Right lung (tissue), 5 donors: Measurements from ENCODE around the gene COL4A1. TPM values are rescaled to one million over a fixed set of nuclear protein-coding genes. Genes with fewer than 3 reads are reported as not detected.
A peak's percentile ranks its signal among the peaks of the same experiment; 100 is the strongest.

ENCODE experiments used
- DNase-seq, 2 donors: peaks; one replicate each; pipeline ENCODE4 v3.0.0-alpha.2; 2013
- polyA plus RNA-seq, 5 donors: library from polyadenylated mRNA; unstranded; fragments of 120-200 nt; gene quantifications; one replicate each; pipeline versions ENCODE4 v1.2.1 to v1.2.3, GENCODE V29; 2013; ENCODE audit warnings: inconsistent platforms in 1 of 5, low replicate concordance in 1 of 5; ENCODE audit not compliant: insufficient read length in 5 of 5, insufficient read depth in 1 of 5

COL4A1 gene
- polyA plus RNA-seq, 5 donors: 448 to 601 (median 476) TPM

DNA sequence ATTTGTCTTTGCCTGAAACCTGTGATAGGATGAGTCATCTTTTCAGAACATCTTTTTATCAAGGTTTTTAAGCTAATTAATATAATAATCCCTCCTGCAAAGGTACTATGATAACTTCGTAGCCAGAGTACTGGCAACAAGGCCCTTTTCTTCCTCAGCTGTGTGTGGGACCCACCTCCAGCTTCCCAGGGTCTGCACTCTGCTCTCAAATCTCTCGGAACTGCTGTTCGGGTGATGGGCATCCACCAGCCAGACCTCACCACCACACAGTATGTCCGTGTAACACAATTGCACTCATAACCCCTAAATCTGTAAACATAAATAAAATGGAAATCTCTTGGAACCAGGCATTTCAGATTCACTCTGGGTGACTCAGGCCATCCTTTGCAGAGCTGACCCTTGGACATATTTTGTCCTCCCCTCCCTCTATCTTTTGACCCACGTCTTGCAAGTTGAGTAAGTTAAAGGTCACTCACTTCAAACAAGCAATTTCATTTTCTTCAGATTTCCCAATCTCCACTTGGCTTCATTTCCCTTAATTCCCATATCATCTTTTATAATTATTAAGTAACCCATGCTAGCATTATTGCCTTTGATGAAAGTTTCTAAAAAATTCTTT lies 29.5 kb downstream of the COL4A1 start:
- no peak for DNase-seq

DNA sequence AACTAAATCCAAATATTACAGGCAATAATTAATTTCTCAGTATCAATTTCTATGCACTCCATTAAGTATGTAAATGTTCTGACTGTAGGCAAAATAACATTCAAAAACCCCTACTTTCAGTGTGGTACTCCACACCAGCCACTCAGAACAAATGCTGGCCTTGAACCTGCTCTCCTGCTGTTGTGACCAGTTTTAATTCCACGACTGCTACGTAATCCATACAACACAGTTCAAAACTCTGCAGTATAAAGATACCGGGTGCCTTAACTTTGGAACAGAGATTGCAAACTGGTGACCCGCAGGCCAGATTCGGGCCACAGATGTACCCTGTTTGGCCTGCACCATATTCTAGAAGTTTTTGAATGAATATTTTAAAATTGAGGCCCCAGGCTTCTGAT lies 30.4 kb downstream of the COL4A1 start:
- no peak for DNase-seq

DNA sequence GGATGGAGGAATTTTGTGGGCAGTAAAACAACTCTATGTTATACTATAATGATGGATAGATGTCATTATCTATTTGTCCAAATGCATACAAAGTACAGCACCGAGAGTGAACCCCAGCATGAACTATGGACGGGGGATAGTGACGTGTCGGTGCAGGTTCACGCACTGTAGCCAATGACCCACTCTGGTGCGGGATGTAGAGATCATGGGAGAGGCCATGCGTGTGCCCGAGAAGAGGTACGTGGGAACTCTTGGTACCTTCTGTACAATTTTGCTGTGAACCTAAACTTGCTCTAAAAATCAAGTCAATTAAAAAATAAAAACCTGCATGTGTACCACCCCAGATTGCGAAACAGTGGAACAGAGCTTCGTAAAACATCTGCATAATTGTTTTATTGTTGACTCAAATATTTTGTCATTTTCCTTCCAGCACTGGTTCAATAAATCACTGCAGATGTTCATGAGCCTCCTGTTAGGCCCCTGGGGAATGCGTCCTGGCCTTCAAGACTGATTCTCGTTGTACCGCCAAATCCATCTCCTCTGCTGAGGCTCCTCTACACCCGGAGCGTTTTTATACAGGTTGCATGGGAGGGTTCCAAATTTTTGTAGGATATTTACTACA lies 30.9 kb downstream of the COL4A1 start:
- DNase-seq: no peak

DNA sequence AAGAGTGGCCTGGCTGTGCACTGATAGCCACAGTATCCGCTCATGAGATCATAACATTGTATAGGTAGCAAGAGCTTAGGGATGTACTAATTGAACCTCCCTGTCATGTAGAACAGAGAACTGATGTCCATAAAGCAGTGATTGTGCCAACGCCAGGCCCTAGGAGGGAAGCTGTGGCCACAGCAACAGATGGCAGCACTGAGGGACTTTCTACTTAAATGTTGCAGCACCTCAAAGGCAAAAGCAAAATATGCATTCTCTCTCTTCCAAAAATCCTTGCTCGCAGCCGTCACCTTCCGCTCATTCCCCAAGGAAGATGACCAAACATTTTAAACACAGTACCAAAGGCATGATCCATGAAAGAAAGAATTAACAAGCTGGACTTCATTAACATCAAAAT lies 32.3 kb downstream of the COL4A1 start:
- DNase-seq: no peak

DNA sequence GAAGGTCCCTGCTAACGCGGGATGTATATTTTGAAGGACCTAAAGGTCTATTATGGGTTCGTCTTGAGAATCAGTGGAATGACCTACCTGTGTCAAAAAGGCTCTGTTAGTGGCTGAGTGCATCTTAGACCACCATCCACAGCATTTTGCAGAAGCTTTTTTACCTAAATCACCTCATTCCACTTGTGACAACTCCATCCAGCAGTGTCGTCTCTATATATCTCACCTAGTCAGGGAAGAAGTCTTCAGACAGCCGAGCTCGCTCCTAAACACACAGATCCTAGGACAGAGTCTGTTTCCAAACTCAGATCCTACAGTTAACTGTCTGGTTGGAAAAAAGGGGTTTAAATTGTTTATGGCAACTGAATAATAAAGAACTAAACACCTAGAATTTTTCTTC lies 33.7 kb downstream of the COL4A1 start:
- DNase-seq: no peak

DNA sequence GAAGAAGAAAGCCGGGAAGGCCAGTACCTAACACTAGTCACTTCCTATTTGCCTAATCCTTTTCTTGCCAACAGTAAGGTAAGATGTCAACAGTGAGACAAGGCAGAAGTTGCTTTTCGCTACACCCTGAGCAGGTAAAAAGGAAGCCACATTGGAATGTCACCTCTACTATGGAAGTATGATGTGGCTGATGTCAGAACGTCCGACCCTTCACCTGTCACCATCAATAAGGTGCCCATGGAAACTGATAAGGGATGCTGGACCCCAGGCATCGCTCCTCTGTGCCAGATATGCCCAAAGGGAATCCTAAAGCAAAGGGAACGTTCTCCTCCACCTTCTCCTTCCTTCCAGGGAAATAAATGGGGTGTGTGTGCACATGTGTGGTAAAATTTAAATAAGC lies 34.3 kb downstream of the COL4A1 start:
- no peak for DNase-seq

DNA sequence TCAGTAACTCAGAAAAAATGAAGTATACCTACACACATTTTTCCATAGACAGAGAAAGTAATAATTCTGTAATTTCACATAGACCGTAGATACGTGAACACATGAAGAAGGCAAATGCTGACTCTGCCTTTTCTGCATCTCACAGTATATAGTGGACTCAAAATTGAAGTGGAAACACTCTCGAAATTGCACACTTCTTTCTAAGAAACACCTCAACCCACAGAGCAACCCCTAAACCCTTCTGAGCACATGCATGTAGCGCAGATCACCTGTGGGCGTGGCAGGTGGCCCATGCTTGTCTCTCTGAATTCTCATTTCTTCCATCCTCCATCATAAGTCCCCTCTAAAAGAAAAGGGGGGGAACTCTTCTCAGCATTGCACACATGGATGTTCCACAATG lies 34.7 kb downstream of the COL4A1 start:
- DNase-seq: no peak

DNA sequence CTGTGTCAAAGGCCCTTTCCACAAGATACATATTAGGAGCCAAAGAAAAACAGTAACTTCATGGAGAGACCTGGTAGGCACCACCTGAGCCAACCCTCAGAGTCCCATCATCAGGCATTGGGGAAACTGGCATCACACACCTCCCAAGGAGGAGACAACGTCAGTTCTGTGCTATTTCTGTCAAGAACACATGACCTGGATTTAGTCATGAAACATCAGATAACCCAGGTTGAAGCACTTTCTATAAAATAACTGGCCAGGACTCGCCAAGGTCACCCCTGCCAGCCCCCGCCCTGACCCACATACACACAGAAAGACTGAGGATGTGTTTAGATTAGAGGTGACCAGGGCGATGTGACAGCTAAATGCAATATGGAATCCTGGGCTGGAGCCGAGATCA lies 35.6 kb downstream of the COL4A1 start:
- DNase-seq: no peak

DNA sequence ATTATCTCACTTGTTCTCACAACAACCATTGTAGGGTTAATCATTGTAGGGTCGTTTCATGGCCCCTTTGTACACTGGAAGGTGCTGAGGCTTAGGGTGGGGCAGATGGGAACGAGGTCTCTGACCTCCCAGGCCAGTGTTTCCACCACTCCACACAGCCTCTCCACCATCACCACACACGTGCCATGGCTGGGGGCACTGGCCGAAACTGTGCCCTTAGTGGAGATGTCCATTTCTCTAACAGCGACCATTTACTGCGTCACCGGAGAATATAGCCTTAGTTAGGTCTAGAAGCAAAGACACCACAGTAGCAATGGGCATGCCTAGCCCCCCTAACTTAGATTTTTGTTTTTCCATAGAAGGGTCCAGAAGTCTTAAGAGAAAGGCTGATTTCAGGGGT lies 36.5 kb downstream of the COL4A1 start:
- DNase-seq: no peak

DNA sequence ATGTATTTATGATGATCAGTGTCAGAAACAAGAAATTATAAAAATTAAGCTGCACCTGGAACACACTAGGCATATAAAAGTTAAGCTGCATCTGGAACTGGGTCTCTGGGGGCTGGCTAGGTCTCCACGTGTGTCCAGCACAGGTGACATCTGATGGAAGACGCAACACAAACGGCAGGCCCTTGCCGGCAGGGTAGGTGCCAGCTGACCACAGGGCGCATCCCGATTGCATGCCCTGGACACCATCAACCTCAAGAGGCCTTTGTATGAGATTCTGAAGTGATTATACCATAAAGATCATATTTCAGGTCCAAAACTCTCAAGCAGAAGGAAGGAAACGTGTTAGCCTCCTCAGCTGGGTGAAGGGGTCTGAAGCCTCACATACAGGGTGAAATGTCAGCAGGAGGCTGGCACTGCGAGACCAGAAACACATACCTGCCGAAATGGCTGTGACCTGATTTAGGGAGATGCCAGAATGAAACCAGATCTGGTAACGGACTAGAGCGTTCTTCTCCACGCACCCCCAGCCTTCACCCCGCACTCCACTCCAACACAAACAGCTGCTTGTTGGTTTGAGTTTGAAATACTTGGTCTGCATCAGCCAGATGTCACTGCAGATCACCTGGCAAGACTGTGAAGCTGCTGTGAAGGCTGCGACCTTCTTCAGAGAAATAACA lies 37.3 kb downstream of the COL4A1 start:
- no peak for DNase-seq

DNA sequence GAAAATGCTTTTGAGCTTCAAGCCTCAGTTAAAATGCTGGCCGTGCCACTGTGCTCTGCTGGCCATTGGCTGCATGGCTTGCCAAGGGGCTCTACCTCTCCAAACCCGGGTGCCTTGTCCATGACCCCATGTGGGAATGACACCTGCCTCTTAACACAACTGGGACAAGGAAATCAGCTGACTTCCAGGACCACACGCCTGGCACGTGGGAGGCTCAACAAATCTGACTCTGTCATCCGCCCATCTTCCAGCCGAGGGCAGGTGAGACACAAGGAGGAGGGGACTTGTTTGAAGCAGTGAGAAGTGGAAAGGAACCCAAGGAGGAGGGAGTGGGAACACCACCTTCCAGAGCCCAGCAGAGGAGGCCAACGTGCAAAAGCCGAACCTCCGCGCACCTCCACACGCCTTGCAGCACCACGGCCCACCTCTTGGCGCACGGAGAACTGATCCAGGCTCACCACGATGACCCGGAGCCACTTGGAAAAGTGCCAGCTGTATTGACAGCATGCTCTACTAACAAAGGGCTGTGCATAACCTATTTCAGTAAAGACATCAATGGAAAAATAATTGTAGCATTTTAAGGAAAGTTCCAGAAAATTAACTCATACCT lies 38.3 kb downstream of the COL4A1 start:
- DNase-seq: no peak

DNA sequence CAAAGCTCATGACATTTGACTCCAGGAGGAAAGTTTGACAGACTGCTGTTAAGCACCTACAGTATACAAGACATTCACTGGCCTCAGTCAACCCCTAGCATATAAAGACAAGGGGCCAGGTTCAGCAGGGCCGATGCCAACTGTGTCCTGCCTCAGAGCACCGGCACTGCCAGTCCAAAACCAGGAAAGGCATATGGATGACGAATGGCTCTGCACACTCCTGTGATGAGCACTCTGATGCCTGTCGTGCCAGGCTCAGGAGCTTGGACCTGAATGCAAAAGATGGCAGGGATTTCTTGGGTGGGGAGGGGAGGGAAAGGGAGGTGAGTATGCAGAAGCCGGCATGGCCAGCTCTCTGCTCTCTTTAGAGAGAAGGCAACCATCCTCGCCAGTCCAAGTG lies 38.9 kb downstream of the COL4A1 start:
- no peak for DNase-seq

DNA sequence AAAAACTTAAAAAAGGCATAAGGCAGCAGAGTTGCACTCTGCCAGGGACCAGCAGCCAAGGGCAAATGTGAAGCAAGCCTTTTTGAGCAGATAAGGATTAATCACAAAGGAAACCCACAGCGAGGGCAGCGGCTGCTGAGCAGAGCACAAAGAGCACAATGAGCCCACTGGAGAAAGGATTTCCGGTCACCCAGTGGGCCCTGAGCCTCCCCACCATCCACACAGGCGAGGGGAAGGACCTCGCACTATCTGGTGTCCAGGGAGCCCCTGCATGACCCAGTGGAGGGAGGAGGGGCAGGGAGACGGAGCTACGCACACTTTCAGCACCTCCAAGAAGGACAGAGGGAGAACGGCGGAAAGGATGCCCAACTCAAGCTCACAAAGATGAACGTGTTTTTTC lies 40.0 kb downstream of the COL4A1 start:
- DNase-seq: no peak

DNA sequence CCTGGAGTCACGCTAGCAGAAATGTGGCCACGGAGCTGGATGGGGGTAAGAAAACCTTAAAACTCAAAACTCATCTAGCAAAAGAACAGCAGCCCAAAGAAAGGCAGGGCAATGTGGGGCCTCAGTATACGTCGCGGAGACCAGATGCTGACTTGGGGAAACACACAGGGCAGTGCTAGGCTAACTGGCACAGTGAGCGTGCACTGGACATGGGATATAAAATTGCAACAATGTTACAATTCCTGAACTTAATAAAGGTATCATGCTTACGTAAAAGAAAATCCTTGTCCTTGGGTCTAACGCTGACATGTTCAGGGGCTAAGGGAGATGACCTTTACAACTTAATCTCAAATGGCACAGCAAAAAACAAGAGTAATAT lies 40.5 kb downstream of the COL4A1 start:
- no peak for DNase-seq

DNA sequence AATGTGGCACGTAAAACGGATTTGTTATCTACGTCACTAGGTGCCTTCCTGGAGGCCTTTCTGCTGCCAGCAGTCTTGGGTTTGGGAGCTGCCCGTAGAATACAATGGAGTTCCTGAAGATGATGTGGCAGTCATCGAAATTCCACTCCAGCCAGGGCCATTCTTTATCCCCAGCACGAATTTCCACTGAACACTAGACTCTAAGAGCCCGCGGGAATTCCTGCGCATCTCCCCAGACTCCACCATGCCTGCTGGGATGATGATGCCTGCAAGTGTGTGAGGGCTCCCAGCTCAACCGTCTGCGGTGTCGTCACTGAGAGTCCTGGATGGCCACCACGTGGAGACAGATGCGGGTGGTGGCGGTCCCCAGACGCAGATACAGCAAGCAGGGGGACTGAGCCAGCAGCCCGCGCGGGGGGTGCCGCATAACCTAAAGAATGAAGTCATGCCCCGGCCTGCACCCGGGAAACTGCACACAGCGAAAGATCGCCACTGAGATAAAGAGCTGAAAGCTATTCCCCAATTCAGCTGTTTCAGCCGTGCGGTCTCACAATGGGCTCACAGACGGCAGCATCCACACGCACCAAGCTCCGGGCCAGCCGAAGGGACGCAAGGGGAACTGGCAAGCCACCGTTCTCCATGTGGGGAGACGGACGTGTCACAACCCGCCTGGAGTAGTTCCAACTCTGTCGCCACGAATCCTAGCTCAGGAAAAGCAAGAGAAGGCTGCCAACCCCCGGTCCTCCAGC lies 41.1 kb downstream of the COL4A1 start:
- DNase-seq: peak in 1 of 2 donors; percentile 60

DNA sequence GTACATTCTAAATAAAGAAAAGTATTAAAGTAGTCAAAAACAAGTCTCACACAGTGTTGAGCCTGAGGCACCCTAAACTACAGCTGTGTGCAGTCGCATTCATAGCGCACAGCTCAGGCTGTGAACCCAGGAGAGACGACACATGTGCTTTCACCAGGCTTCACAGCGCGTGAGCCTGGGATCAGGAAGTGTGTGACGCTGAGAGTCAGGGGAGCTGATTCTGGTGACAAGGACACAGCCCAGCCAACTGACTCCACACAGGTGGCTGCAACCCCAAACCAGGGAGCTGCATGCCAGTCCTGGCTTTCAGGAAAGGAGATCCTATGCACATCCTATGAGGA lies 41.6 kb downstream of the COL4A1 start:
- no peak for DNase-seq

DNA sequence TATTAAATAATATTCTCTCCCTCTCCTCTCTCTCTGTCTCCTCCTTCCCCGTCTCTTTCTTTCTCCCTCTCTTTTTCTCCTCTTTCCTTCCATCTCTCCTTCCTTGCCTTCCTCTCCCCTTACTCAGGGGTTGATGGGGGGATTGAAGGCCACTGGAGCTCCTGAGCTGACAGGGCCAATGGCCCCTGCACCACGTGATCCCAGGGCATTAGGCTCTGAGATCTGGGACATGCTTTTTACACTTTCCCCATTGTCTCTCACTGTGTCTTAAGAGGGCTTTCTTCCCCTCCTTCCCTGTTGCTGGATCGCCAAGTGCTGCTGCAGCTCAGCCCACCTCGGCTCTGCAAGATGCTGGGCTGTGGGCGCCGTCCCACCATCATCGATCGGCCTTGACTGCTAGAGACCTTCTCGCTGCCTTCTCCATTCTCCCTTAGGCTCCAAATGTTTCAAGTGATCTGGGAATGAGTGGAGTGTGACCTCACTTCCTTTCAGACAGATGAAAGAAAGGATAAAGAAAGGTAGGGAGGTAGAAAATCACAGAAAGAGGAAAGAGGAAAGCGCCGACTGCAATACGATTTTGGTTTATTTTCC lies 42.2 kb downstream of the COL4A1 start:
- no peak for DNase-seq

DNA sequence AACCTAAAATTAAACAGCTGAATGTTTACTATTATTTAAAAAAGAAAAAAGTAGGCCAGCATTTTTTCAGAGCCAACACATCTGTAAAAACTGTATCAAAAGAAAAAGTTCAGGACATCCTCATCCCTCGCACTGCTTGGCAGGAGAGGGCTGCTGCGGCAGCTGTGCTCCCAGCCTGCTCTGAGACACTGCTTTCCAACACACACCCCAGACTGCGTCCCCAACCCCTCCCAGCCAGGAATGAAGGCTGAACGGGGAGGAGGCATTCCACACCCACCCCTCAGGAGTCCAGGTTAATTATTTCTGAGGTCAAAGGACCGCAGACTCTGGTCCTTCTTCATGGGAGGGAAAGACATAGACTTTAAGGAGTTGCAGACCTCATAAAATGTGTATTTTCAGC lies 43.1 kb downstream of the COL4A1 start:
- no peak for DNase-seq

DNA sequence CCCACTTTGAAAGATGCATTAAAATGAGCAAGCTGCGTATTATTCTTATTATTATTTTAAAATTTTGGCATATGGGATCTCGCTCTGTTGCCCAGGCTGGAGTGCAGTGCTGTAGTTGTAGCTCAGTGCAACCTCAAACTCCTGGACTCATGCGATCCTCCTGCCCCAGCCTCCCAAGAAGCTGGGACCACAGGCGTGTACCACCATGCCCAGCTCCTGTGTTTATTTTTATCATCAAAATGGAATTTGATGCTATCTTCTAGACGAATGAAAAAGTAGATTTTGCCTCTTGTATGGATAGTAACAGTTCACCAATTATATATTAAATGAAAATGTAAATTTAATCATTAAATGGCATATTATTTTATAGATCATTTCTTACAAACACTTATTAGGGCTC lies 43.6 kb downstream of the COL4A1 start:
- no peak for DNase-seq

DNA sequence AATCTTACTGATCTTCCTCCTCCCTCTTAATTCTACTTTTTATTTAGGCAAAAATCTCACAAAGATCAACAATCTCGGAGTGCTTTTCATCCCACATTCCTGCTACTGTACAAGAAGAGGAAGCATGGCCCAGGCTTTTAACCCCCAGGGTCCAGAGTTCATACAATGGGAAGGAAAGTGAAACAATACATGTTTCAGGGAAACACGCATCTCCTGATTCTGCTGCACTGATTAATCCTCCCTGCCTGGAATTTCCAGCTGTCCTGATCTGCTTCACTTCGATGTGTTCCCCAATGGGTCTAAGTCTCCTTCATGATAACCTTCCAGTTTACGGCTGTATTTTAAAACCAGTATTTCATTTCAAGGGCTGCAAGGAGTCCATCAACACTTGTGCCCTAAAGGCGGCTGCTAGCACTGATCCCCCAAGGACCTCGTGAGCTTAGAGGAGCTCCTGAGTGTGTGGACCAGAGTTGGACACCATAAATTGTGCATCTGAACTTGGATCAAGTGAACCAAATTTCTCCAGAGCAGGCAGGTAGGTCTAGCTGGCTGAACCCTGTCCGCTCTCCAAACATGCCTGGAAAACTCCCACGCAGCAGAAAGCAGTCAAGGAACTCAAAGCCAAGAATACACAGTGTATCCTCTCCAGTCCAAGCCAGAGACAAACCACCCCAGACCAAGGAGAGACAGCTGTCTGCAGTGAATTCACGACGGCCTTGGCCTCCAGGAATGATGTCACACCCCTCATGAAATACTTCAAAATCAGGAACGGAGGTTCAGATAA lies 44.3 kb downstream of the COL4A1 start:
- no peak for DNase-seq

DNA sequence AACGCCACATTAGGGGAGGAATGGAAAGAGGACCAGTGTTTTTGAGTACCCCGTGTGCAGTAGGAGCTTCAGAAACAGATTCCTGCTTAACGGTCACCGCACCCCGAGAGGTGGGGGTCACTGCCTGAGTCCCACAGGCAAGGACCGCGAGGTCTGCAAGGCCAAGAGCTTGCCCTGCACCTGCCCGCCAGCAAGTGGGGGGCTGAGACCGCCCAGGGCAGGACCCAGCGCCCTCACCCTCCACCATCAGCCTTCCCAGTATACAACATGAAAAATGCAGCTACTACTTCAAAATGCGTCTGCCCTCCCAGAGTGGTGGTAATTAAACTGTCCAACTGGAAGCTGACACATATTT lies 44.9 kb downstream of the COL4A1 start:
- no peak for DNase-seq
